ENCODE data around the gene DPYD.

DPYD gene

GRCh38 chr1:97632075-97632474, 288.8 kb downstream of the DPYD start:
- Histone ChIP-seq H3K4me3 (ENCODE audit: low read length) (no peak overlapping the region), H3K9me3 (ENCODE audit: control insufficient read depth, insufficient read depth, low read length) (no peaks in the 10 kb centered on the region), H3K36me3 (ENCODE audit: control insufficient read depth, insufficient read depth, low read length) (no peaks in the 10 kb centered on the region), H3K27ac (ENCODE audit: low read length) (no peak overlapping the region), H3K27me3 (ENCODE audit: control insufficient read depth, insufficient read depth, low read length) (no peaks in the 10 kb centered on the region), H3K4me1 (ENCODE audit: control insufficient read depth, insufficient read depth, low read length) (no peaks in the 10 kb centered on the region)
- no peak for DNase-seq (ENCODE audit: low read depth, low spot score)
- no CpG with 5 or more reads among the region's 4 CpGs for WGBS (ENCODE audit: insufficient coverage, insufficient read length)

- H3K4me1 ChIP-seq (ENCODE audit: control insufficient read depth, insufficient read depth, low read length) = no peaks in the 10 kb centered on the region
- no CpG with 5 or more reads among the region's 3 CpGs for WGBS (ENCODE audit: insufficient coverage, insufficient read length)
- no peak overlapping the region for H3K27ac ChIP-seq (ENCODE audit: low read length)
- H3K4me3 ChIP-seq (ENCODE audit: low read length) = no peak overlapping the region
- no peaks in the 10 kb centered on the region for H3K36me3 ChIP-seq (ENCODE audit: control insufficient read depth, insufficient read depth, low read length)
- H3K9me3 ChIP-seq (ENCODE audit: control insufficient read depth, insufficient read depth, low read length) = no peaks in the 10 kb centered on the region
- H3K27me3 ChIP-seq (ENCODE audit: control insufficient read depth, insufficient read depth, low read length) = no peaks in the 10 kb centered on the region
- no peak for DNase-seq (ENCODE audit: low read depth, low spot score)
These were observed 289.9 kb downstream of the DPYD start for GRCh38 chr1:97630948-97631347.

DNA sequence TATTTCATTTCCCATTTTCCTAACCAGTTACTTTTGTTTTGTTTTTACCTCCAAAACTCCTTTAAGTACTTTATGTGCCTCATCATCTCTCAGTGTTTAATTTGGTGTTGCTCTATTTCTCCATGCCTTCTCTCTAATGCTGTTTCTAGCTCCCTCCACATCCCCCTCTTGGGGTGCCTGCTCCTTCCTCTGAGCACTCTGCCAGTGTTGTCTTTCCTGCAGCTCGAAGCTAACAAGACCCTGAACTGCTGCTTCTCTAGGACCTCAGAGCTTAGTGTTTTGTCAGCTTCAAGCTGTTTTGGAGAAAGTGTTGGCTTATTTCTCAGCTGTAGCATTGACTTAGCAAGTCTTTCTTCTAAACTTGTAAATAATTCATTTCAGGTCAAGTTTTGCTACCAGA, 290.6 kb downstream of the DPYD start:
- Histone ChIP-seq H3K27me3 (ENCODE audit: control insufficient read depth, insufficient read depth, low read length) (no peaks in the 10 kb centered on the region), H3K4me1 (ENCODE audit: control insufficient read depth, insufficient read depth, low read length) (no peaks in the 10 kb centered on the region), H3K9me3 (ENCODE audit: control insufficient read depth, insufficient read depth, low read length) (no peaks in the 10 kb centered on the region), H3K27ac (ENCODE audit: low read length) (no peak overlapping the region), H3K4me3 (ENCODE audit: low read length) (no peak overlapping the region), H3K36me3 (ENCODE audit: control insufficient read depth, insufficient read depth, low read length) (no peaks in the 10 kb centered on the region)
- WGBS (ENCODE audit: insufficient coverage, insufficient read length) = no CpG with 5 or more reads among the region's 1 CpG
- no peak for DNase-seq (ENCODE audit: low read depth, low spot score)

DNA sequence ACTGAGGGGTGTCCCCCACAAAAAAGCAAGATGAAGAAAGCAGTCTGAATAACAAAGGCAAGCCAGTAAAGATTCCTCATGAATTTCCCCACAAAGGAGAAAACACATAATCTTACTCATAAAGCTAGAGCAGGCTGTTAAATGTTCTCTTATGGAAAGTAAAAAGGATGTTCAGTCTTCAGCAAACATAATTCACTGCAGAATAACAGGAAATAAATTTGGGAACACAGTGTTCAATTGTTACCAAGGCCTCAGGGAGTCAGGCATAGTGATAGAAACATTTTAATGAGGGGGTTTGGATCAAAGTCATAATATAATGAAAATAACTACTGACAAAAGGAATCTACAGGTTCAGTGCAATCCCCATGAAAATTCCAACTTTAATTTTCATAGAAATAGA, 297.6 kb downstream of the DPYD start:
- Histone ChIP-seq H3K27me3 (ENCODE audit: control insufficient read depth, insufficient read depth, low read length) (no peaks in the 10 kb centered on the region), H3K4me3 (ENCODE audit: low read length) (no peak overlapping the region), H3K4me1 (ENCODE audit: control insufficient read depth, insufficient read depth, low read length) (no peaks in the 10 kb centered on the region), H3K27ac (ENCODE audit: low read length) (no peak overlapping the region), H3K36me3 (ENCODE audit: control insufficient read depth, insufficient read depth, low read length) (no peaks in the 10 kb centered on the region), H3K9me3 (ENCODE audit: control insufficient read depth, insufficient read depth, low read length) (no peaks in the 10 kb centered on the region)
- DNase-seq (ENCODE audit: low read depth, low spot score) = no peak

DNA sequence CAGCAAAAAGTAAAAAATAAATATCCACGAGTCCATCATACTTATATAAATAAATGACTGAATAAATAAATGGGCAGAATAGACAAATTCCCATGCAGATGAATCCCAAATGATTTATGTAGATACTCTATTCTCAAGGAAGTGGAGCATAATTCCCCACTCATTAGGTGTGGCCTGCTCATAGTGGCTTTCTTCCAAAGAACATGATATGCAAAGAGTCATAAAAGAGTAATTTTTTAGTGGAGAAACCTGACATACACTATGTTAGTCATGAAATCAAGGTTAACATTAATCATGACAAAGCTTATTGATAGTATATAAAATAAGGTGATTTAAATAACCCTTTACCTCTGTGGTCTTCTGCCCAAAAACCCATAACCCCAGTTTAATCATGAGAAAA, 298.9 kb downstream of the DPYD start:
- no peak for DNase-seq (ENCODE audit: low read depth, low spot score)
- no CpG with 5 or more reads among the region's 1 CpG for WGBS (ENCODE audit: insufficient coverage, insufficient read length)
- no peaks in the 10 kb centered on the region for H3K4me1 ChIP-seq (ENCODE audit: control insufficient read depth, insufficient read depth, low read length)
- no peaks in the 10 kb centered on the region for H3K36me3 ChIP-seq (ENCODE audit: control insufficient read depth, insufficient read depth, low read length)
- no peak overlapping the region for H3K4me3 ChIP-seq (ENCODE audit: low read length)
- H3K27ac ChIP-seq (ENCODE audit: low read length) = no peak overlapping the region
- H3K27me3 ChIP-seq (ENCODE audit: control insufficient read depth, insufficient read depth, low read length) = no peaks in the 10 kb centered on the region
- no peaks in the 10 kb centered on the region for H3K9me3 ChIP-seq (ENCODE audit: control insufficient read depth, insufficient read depth, low read length)

DNA sequence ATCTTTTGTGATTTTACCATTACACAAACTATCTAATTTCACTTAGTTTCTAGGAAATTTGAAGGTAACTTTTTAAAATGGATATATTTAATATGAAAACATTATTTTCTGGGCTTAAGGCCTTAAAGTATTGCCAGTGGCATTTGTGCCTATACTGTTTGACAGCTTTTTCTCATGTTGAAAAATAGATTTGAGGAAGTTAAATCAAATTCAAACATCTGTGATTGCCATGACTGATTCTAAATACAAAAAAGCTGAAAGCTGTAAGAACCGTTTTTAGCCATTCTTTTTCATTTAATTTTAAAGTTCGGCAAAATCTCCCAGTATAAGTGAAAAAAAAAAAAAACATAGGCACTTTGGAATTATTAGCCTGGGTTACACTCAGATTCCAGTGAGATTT, 301.1 kb downstream of the DPYD start:
- Histone ChIP-seq H3K27me3 (ENCODE audit: control insufficient read depth, insufficient read depth, low read length) (no peaks in the 10 kb centered on the region), H3K27ac (ENCODE audit: low read length) (no peak overlapping the region), H3K4me1 (ENCODE audit: control insufficient read depth, insufficient read depth, low read length) (no peaks in the 10 kb centered on the region), H3K36me3 (ENCODE audit: control insufficient read depth, insufficient read depth, low read length) (no peaks in the 10 kb centered on the region), H3K4me3 (ENCODE audit: low read length) (no peak overlapping the region), H3K9me3 (ENCODE audit: control insufficient read depth, insufficient read depth, low read length) (no peaks in the 10 kb centered on the region)
- no peak for DNase-seq (ENCODE audit: low read depth, low spot score)
- no CpG with 5 or more reads among the region's 2 CpGs for WGBS (ENCODE audit: insufficient coverage, insufficient read length)

GRCh38 chr1:97610748-97611147, 310.1 kb downstream of the DPYD start:
- no CpG with 5 or more reads among the region's 3 CpGs for WGBS (ENCODE audit: insufficient coverage, insufficient read length)

GRCh38 chr1:97610102-97610501, 310.7 kb downstream of the DPYD start:
- H3K36me3 ChIP-seq (ENCODE audit: control insufficient read depth, insufficient read depth, low read length) = no peaks in the 10 kb centered on the region
- no peak overlapping the region for H3K4me3 ChIP-seq (ENCODE audit: low read length)
- WGBS (ENCODE audit: insufficient coverage, insufficient read length) = no CpG with 5 or more reads among the region's 3 CpGs
- no peaks in the 10 kb centered on the region for H3K27me3 ChIP-seq (ENCODE audit: control insufficient read depth, insufficient read depth, low read length)
- no peak for DNase-seq (ENCODE audit: low read depth, low spot score)
- no peaks in the 10 kb centered on the region for H3K4me1 ChIP-seq (ENCODE audit: control insufficient read depth, insufficient read depth, low read length)
- H3K27ac ChIP-seq (ENCODE audit: low read length) = no peak overlapping the region
- no peaks in the 10 kb centered on the region for H3K9me3 ChIP-seq (ENCODE audit: control insufficient read depth, insufficient read depth, low read length)

More at GRCh38 chr1:97610748-97611147, 310.1 kb downstream of the DPYD start:
- DNase-seq (ENCODE audit: low read depth, low spot score) = no peak
- H3K27me3 ChIP-seq (ENCODE audit: control insufficient read depth, insufficient read depth, low read length) = no peaks in the 10 kb centered on the region
- no peaks in the 10 kb centered on the region for H3K36me3 ChIP-seq (ENCODE audit: control insufficient read depth, insufficient read depth, low read length)
- H3K27ac ChIP-seq (ENCODE audit: low read length) = no peak overlapping the region
- H3K9me3 ChIP-seq (ENCODE audit: control insufficient read depth, insufficient read depth, low read length) = no peaks in the 10 kb centered on the region
- H3K4me3 ChIP-seq (ENCODE audit: low read length) = no peak overlapping the region
- no peaks in the 10 kb centered on the region for H3K4me1 ChIP-seq (ENCODE audit: control insufficient read depth, insufficient read depth, low read length)

DNA sequence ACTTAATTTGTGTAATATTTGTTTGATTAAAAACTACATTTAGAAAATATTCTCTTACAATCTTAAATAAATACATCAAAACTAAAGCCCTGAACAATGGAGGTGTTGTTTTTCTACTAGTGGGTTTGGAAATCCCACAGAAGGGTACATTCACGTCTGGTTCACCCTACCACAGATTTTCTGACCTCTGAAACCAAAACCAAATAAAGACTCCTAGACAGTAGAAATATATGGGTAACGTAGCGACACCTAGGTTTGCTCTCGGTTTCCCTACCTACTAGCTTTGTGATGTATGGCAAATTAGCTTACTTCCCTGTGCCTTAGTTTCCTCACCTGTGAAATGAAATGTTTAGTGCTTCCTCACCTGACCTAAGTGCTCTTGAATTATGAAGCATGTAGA, 312.6 kb downstream of the DPYD start:
- no peak for DNase-seq (ENCODE audit: low read depth, low spot score)
- no CpG with 5 or more reads among the region's 4 CpGs for WGBS (ENCODE audit: insufficient coverage, insufficient read length)
- Histone ChIP-seq H3K27ac (ENCODE audit: low read length) (no peak overlapping the region), H3K36me3 (ENCODE audit: control insufficient read depth, insufficient read depth, low read length) (no peaks in the 10 kb centered on the region), H3K9me3 (ENCODE audit: control insufficient read depth, insufficient read depth, low read length) (no peaks in the 10 kb centered on the region), H3K27me3 (ENCODE audit: control insufficient read depth, insufficient read depth, low read length) (no peaks in the 10 kb centered on the region), H3K4me1 (ENCODE audit: control insufficient read depth, insufficient read depth, low read length) (no peaks in the 10 kb centered on the region), H3K4me3 (ENCODE audit: low read length) (no peak overlapping the region)

GRCh38 chr1:97603776-97604175, 317.1 kb downstream of the DPYD start:
- WGBS (ENCODE audit: insufficient coverage, insufficient read length) = no CpG with 5 or more reads among the region's 5 CpGs
- Histone ChIP-seq H3K27ac (ENCODE audit: low read length) (no peak overlapping the region), H3K9me3 (ENCODE audit: control insufficient read depth, insufficient read depth, low read length) (no peaks in the 10 kb centered on the region), H3K4me1 (ENCODE audit: control insufficient read depth, insufficient read depth, low read length) (peaks cover 1% of the 10 kb centered on the region; the same call in 1 of the 2 replicates), H3K27me3 (ENCODE audit: control insufficient read depth, insufficient read depth, low read length) (no peaks in the 10 kb centered on the region), H3K4me3 (ENCODE audit: low read length) (no peak overlapping the region), H3K36me3 (ENCODE audit: control insufficient read depth, insufficient read depth, low read length) (no peaks in the 10 kb centered on the region)
- no peak for DNase-seq (ENCODE audit: low read depth, low spot score)

GRCh38 chr1:97603218-97603617, 317.6 kb downstream of the DPYD start:
- H3K27me3 ChIP-seq (ENCODE audit: control insufficient read depth, insufficient read depth, low read length) = no peaks in the 10 kb centered on the region
- no peak overlapping the region for H3K27ac ChIP-seq (ENCODE audit: low read length)
- H3K4me1 ChIP-seq (ENCODE audit: control insufficient read depth, insufficient read depth, low read length) = peaks cover 1% of the 10 kb centered on the region; the same call in 1 of the 2 replicates
- DNase-seq (ENCODE audit: low read depth, low spot score) = no peak
- H3K4me3 ChIP-seq (ENCODE audit: low read length) = no peak overlapping the region
- no peaks in the 10 kb centered on the region for H3K36me3 ChIP-seq (ENCODE audit: control insufficient read depth, insufficient read depth, low read length)
- no peaks in the 10 kb centered on the region for H3K9me3 ChIP-seq (ENCODE audit: control insufficient read depth, insufficient read depth, low read length)
- WGBS (ENCODE audit: insufficient coverage, insufficient read length) = 100% methylated on average over 2 of the region's 3 CpGs
